ENCODE measurements around the gene HNF4A.

The HNF4A gene

DNA sequence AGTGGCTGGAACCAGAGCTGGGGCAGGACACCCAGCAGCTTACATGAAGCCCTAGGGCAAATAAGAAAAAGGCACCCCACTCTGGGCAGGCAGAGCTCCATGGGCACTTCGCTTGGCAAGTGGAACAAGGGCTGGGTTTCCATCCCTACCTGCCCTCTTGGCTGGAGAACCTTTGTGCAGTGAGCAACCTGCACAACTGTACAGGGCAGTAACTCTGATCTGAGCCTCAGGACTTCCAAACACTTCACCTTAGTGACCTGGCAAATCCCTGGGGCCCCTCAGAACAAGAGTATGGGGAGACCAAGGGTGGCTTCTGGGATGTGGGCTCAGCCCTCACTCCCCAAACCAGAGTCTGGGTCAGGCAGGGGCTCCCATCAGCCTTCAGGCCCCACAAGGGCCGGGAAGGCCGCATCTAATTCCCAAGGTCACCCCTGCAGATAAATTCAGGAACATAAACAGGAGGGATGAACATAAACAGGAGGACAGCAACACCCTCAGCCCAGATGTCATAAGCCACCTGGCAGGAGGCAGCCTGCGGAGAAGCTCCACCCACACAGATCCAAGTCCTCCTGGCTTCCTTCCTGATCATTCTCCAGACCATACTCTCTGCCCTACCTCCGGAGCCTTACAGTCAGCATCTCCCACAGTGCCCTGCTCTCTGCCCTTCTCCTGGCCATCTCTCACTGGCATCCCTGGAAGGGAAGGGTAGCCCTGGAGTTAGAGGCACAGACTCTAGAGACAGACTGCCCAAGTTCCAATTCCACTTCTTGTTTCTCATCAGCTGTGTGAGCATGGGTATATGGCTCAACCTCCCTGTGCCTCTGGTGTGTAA, 37.5 kb downstream of the HNF4A start:
- DNase-seq: no peak

DNA sequence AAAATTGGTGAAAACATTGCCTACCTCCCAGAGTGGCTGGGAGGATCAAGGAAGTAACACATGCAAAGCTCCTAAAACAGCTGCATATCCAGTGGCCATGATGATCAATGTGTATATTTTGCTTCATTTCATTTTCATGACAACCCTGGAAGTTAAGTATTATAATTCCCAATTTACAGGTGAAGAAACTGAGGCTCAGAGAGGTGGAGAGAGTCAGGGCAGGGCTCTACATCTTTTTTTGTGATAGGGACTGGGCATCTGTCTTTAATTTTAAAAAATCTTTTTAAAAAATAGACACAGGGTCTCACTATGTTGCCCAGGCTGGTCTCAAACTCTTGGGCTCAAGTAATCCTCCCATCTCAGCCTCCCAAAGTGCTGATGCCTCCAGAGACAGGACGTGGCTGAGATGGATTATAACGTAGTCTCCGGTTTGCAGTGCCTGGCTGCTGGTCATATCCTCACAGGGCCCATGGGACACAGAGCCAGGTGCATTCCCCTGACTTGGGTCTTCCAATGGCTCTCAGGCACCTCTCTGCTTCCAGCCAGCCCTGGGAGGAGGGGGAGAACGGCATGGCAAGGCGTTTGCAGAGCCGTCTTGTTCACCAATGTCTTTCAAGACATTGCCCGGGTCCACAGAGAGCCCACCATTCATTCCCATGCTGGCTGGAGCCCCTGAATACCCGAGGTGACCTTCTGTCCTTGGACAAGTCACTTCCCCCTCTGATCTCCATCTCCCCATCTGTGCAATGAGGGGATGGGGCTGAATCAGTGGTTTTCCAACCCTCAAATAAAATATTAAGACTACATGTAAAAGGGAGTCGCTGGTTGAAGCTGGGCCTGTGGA, 38.3 kb downstream of the HNF4A start:
- no peak for DNase-seq

DNA sequence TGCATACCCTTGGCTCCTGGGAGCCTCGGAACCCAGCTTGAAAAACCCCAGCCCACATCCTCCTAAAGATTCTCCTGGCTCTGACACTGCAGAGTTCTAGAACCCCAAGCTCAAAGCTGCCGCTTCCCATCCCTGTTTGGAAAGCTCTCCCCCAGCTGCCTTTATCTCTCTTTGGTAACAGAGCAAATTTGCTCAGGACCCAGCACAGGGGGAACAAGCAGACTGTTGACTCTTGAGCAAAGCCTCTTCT, 38.9 kb downstream of the HNF4A start:
- no peak for DNase-seq

DNA sequence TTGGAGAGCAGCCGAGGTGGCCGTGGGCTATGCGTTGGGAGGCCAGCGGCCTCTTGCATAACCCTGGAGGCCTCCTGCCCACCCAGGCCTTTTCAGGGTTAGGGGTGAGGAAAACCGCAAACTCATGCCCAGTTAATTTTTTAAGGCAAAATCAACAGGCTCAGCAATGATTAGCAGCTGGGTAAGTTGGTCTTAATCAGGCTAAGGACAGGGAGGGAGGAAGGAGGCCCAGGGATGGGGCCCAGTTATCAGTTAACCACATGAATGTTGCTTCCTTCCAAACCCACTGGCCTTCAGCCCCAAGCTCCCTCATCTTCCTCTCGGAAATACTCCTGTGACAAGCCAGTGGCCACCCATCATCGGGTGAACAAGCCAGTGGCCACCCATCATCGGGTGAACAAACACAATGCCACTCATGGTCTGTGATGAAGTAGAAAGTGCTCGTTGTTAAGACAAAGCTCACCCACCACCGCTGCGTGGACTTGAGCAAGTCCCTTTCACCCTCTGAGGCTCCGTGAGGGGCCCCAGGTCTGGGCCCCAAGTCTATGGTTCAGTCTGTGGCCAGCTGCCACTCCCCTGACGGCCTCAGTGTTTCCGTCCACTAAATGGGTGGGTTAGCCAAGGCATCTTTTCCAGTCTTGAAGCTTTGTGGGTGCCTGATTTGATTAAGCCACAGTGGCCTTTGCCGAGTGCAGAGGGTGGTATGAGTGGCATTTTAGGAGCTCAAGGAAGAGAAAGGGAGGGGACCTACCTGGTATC, 39.4 kb downstream of the HNF4A start:
- peak; percentile 24 to 38 for DNase-seq

DNA sequence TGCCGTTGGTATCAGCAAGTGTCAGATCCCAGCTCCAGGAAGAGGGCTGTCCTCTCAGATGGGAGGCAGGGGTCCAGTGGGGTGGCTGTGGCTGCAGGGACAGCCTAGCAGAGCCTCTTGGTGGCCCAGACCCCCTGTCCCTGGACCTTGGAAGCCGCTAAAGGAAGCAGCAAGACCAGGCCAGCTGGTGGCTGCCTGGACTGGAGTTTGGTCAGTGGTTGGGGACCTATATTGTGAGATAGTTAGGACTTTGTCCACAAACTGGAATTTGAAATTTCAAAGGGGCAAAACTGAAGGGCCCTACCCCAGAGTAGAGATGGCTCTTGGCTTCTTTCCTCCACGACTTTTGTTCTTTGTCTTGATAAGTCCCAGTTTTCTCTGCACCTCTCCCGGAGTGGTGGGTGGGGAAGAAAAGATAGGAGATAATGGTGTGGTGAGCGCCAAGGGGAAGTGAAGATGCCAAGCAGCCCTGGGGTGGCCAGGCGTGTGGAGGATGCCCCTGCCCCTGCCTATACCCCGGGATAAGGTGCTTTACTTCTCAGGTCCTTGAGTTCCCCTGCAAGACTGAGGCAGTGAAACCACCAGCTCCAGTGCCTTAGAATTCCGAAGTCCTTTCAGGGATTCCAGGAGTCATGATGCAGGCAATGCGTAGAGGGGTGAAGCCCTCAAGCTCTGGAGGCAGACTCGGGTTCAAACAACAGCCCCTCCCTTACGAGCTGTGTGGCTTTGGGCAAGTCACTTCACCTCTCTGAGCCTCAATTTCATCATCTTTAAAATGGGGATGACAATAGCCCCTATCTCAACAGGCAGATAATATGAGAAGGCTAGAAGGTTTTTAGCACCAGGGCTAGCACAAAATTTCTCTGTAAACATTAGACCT, 40.2 kb downstream of the HNF4A start:
- no peak for DNase-seq

DNA sequence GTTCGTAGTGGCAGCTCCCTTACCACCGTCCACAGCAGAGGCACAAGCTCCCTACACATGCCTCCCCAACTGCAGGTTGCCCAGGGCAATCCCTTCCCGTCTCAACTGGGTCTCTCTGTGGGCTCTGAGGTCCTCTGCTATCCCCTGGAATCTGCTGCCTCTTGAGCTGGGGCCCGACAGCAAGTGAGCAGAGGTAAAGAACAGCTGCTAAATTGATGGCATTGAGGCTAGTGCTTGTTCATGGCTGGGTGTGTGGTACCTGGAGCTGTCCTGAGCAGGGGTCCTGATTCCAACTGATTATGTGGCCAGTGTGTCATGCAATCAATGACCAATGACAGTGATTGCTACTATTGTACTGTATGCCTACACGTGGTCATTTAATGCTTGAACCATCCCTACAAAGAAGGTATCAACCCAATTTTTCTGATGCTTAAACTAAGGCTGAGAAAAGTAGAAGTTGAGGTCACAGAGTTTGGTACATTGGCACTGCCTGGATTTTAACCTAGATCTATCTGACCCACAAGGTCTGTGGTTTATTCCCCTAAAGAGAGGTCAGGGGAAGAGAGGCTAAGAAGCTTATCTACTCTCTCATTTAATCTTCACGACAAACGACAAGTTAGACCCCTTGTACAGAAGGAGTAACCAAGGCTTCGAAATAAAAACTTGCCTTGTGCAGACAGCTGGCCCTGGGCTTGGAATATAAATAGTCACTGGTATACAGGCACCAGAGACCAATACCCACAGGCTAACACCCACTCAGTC, 41.1 kb downstream of the HNF4A start:
- DNase-seq: no peak

DNA sequence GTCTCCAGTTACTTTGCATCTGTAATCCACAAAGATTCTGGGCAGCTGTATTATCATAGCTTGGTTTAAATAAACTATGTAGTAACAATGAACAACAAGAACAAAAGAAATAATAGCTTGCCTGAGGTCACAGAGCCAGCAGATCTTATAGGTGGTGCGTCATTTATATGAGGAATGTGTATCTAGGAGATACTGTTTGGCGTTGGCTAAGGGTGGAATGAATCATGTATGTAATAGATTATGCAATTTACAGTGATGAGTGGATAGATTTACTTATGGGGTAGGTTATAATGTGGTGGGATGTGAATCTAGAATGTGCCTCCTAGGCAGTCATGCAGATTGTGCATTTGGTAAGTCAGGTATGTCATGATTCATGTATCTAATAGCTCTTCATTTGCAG, 42.8 kb downstream of the HNF4A start:
- no peak for DNase-seq

DNA sequence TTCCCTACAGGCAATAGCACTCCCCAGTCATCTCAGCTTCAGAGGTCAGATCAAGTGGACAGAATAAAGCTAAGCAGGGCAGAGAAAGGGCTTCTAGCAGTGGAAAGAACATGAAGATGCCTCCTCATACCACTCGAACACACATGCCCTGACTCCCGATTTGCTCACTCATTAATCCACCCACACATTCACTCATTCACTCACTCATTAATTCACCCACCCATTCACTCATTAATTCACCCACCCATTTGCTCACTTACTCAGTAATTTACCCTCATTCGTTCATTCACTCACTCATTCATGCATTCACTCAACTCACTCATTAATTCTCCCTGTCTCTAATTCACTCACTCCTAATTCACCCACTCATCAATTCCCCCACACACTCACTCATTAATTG, 43.9 kb downstream of the HNF4A start:
- no peak for DNase-seq

DNA sequence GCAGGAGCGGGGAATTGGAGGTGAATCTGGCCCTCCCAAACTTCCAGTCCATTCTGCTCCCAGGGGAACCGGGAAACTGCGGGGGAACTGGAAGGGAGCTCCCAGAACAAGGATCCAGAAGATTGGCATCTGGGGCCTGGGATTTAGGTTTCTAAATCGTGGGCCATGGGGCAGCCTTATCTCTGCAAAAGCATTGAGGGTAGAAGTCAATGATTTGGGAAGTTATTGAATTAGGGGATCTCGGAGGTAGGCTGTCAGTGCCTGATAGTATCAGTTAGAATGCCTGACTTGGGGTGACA, 45.1 kb downstream of the HNF4A start:
- no peak for DNase-seq

DNA sequence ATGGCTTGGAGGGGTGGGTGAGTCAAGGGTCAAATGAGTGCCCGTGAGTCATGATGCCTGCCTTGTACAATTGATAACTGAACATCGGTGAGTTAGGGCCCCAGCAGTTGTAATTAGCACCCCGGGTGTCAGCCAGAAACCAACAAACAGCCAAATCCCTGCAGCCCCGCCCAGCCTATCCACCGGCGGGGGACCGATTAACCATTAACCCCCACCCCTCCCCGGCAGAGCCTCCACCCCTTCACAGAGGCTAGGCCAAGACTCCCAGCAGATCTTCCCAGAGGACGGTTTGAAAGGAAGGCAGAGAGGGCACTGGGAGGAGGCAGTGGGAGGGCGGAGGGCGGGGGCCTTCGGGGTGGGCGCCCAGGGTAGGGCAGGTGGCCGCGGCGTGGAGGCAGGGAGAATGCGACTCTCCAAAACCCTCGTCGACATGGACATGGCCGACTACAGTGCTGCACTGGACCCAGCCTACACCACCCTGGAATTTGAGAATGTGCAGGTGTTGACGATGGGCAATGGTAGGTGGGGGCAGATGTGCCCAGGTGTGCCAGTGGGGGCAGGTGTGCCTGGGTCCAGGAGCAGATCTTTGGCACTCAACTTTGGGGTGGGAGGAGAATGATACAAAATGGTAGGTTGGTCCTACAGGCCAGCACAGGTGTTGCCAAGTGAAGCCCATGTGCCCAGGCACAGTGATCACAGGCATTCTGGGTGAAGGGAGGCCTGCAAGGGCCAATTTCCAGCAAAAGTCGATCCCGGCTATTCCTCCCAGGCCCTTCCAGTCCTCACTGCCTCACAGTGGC, 45.7 kb downstream of the HNF4A start:
- DNase-seq: no peak

DNA sequence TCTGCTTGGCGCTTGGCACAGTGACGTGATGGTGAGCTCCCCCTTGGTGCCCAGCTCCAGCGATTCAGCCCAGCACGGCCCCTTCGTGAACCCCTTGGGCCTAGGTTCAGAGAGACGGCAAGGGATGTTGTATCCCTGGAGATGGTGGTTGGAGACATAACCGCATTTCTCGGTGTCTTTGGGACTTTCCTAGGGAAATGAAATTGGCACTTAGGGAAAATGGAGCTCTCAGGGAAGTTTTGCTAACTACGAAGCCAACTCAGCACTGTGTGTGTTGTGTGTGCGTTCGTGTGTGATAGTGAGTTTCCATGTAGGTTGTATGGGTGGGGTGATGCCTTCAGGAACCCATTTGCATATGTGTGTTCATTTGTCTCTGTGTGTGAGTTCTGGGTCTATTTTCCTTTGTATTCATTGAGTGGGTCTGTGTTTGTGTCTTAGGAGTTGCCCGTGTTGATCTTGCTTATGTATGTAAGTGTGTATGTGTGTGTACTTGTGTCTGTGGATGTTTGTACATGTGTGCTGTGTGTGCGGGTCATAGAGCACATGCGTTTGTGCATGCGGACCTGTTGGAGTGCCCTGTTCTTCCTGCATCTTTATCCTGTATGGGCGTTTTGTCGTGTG, 46.4 kb downstream of the HNF4A start:
- DNase-seq: no peak

DNA sequence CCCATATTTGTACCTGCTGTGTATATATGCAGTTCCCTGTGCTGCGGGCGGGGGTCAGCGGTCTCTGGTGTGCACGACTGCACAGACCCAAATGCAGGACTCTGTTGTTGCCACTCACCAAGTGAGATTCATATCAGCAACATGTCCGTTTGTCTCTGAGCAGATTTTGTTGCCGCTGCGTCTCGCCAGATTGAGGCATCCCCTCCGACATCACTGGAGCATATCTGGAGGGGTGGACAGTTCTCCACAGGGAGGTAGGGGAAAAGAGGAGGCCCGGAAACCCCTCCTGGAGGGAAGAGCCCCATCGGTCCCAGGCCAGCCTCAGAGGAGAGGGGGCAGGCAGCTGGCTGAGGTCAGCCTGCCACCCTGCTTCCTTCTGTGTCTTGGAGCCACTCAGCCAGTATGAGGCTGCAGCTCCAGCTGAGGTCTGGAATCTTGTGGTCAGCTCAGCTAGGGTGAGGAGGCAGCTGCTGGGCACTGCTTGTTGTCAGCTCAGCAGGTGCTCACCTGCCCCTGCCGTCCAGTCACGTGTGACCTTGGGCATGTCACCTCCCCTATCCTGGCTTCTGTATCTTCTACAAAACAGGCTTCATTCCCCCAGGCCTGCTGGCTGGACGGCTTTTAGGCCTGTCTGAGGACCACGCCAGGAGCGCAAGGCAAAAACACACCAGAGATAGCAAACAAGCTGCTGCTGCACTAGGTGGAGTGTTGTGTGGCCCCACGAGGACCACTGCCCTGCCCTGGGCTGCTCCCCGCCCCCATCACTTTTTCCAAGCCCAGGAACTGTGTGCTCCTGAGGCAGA, 47.1 kb downstream of the HNF4A start:
- DNase-seq: no peak

DNA sequence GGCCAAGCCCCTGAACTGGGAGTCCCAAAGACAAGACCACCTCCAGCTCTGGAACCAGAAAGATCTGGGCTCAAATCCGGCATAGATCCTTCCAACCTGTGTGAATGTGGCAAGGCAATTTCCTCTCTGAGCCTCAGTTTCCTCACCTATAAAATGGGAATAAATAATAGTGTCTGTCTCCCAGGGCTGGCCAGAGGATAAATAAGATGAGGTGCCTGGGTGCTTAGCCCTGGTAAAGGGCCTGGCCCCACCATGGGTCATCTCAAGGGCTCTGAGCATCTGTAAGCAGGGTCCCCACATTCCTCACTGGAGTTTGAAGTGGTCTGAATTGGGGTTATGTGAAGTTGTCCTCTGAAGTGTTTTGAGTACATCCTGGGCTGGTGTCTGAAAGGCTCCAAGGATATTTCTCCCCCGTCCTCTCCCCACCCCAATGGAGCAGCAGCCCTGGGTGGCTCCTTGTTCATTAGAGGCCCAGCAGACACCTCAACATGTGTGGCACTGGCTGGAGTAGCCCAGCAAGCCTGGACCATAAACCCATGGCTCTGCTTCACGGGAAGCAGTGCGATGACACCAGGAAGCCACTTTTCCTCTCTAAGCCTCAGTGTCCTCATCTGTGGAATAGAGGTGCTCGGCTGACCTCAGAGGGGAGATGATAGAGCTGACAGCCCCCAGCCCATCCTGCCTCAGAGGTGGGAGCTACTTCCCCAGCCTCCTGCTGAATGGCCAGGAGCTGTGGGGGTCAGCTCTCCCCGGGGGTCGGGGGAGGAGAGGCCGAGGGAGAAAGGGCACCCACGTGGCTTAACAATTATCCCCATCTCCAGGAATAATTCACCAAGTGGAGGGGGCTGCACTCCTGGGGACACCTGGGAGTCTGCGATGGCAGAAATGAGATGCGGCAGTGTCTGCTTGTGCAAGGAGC, 48.0 kb downstream of the HNF4A start:
- DNase-seq: no peak

DNA sequence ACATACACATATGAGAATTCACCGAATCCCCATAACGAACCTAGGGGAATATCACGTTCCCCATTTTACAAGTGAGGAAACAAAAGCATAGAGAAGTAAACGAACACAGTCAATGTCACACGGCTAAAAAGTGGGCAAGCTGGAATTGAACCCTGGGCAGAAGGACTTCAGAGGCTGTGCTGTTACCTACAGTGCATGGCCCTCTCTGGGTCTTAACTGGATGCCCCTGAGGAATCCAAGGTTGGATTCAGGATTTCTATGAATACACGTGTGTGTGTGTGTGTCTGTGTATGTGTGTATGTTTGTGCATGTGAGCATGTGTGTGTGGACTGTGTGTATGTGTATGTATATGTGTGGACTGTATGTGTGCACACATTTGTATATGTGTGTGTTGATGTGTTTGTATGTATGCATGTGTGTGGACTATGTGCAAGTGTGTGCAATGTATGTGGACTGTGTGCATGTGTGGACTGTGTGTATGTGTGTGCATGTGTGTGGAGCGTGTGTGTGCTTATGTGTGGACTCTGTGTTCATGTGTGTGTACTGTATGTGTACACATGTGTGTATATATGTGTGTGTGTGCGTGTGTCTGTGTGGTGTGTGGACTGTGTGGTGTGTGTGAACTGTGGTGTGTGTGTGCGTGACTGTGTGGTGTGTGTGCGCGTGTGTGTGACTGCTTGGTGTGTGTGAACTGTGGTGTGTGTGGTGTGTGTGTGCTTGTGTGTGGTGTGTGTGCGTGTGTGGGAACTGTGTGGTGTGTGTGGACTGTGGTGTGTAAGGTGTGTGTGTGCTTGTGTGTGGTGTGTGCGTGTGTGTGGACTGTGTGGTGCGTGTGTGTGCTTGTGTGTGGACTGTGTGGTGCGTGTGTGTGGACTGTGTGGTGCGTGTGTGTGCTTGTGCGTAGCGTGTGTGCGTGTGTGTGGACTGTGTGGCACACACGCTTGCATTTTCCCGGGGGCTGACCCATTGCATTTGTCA, 49.0 kb downstream of the HNF4A start:
- no peak for DNase-seq

DNA sequence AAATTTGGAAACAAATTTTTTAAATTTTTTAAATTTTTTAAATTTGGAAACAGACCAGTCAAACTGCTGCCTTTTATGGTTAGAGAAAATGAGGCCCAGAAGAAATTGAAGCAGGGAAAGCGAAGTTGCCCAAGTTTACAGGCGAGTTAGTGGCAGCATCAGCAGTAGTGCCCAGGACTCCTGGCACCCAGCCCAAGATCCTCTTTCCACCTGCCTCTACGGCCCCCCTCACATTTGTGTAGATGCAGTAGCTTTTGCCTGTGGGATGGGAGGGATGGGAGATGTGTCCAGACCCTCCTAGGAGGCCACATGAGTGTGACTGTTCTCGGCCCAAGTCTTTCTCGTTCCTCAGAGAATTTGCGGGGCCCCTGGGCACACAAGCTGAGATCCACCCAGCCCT, 49.8 kb downstream of the HNF4A start:
- DNase-seq: no peak

DNA sequence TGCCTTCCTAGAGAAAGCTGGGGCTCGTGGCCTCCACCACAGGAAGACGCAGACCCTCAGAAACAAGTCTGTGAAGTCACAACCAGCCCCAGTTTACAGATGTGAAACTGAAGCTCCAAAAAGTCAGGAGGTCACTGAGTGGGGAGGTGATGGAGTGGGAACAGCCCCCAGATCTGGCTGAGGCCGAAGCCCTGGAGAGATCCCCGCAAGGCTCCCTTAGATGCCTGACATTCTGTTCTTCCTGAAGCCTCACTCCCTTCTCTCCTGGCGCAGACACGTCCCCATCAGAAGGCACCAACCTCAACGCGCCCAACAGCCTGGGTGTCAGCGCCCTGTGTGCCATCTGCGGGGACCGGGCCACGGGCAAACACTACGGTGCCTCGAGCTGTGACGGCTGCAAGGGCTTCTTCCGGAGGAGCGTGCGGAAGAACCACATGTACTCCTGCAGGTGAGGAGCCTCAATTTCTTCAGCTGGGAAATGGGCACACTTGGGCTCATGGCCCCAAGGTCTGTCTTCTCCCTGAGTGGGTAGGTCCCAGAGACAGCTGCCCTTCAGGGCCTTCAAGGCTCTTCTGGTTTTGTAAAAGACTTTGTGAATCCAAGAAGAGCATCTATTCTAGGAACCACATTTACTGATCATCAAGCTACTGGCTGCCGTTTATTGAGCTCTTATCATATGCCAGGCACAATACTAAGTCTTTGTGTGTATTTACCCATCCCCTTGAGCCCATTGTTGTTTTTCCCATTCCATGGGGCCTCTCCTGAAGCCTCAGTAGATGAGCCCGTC, 50.5 kb downstream of the HNF4A start:
- no peak for DNase-seq
